ENCODE measurements around the gene CXCR1. TPM values are rescaled to one million over a fixed set of nuclear protein-coding genes. Genes with fewer than 3 reads are reported as not detected.

CXCR1 gene
- total RNA-seq, 1 experiment from 2014 or later = not detected

DNA sequence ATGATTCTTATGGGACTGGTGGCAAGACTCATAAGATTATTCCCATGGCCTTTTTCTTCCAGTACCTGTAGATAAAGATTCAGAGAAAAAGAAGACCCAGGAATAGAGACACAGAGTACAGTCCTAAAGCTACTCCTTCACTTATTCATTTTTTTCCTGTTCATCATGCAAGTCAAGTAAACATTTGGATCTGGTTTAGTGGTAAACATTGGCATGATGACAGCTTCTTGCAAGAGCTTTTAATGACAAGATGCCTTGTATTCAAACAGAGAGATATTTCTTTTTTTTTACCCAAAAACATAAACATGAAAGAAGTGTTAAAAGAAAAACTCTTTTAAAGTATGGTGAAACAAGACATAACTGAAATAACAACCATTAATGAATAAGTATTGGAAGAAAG is 20.7 kb downstream of the CXCR1 start:
- TF ChIP-seq, protein P1, sequence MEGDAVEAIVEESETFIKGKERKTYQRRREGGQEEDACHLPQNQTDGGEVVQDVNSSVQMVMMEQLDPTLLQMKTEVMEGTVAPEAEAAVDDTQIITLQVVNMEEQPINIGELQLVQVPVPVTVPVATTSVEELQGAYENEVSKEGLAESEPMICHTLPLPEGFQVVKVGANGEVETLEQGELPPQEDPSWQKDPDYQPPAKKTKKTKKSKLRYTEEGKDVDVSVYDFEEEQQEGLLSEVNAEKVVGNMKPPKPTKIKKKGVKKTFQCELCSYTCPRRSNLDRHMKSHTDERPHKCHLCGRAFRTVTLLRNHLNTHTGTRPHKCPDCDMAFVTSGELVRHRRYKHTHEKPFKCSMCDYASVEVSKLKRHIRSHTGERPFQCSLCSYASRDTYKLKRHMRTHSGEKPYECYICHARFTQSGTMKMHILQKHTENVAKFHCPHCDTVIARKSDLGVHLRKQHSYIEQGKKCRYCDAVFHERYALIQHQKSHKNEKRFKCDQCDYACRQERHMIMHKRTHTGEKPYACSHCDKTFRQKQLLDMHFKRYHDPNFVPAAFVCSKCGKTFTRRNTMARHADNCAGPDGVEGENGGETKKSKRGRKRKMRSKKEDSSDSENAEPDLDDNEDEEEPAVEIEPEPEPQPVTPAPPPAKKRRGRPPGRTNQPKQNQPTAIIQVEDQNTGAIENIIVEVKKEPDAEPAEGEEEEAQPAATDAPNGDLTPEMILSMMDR (conservative IDR thresholded peaks at IDR 0.05; ENCODE audit: low read depth, low read length) = no peak
- TF ChIP-seq EZH2 (IDR thresholded peaks at IDR 0.05; ENCODE audit: borderline replicate concordance, low read depth, low read length, poor library complexity, severe bottlenecking) = no peak
- H3K9me3 ChIP-seq (ENCODE audit: low read depth, low read length, poor library complexity, severe bottlenecking) = no peaks in the 10 kb centered on the region
- H3K27ac ChIP-seq (ENCODE audit: low read depth, low read length, poor library complexity, severe bottlenecking) = no peak overlapping the region
- H3K36me3 ChIP-seq (ENCODE audit: insufficient read depth, low read length, poor library complexity, severe bottlenecking) = no peaks in the 10 kb centered on the region
- BruUV-seq (replicated peaks) = no TSS peak
- CTCF ChIA-PET = interaction anchor here (0.6 kb wide), 1 partner anchor 1111 kb away, joined by 4 read pairs; no protein-coding TSS in a partner anchor
- no peak overlapping the region for H3K4me3 ChIP-seq (ENCODE audit: low read depth, low read length, poor library complexity, severe bottlenecking)
- POLR2A ChIA-PET (ENCODE audit: low non-redundant PET) = no interaction called here
- intact Hi-C loops (cut with micrococcal nuclease; ENCODE audit: unreplicated experiment) = no loop called here
- no peaks in the 10 kb centered on the region for H3K4me1 ChIP-seq (ENCODE audit: insufficient read depth, low read length, poor library complexity, severe bottlenecking)
- no peak for DNase-seq (ENCODE audit: low spot score)
- peaks cover 14% of the 10 kb centered on the region for H3K27me3 ChIP-seq (replicated peaks; ENCODE audit: insufficient read depth, low read depth, low read length, poor library complexity)

DNA sequence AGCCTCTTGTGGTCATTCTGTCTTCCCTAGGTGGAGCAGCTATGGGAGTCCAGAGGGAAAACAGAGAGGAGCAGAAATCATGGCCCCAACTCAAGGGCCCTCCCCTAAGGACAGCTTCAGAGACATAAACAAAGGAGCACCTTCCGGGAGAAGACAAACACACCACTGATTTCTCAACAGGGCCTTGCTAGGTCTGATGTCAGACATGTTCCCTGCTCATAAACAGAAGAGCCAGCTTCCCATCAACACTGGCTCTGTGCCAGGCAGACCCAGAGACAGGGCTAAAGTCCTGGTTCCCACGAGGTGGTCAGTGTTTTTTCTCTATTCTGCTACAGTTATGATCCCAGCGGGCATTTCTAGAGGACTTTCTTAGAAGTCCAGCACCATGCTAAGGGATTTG is 21.6 kb downstream of the CXCR1 start:
- Histone ChIP-seq H3K9me3 (ENCODE audit: low read depth, low read length, poor library complexity, severe bottlenecking) (no peaks in the 10 kb centered on the region), H3K36me3 (ENCODE audit: insufficient read depth, low read length, poor library complexity, severe bottlenecking) (no peaks in the 10 kb centered on the region), H3K4me3 (ENCODE audit: low read depth, low read length, poor library complexity, severe bottlenecking) (no peak overlapping the region), H3K4me1 (ENCODE audit: insufficient read depth, low read length, poor library complexity, severe bottlenecking) (no peaks in the 10 kb centered on the region), H3K27ac (ENCODE audit: low read depth, low read length, poor library complexity, severe bottlenecking) (no peak overlapping the region), H3K27me3 (replicated peaks; ENCODE audit: insufficient read depth, low read depth, low read length, poor library complexity) (peaks cover 19% of the 10 kb centered on the region)
- TF ChIP-seq, protein P1 (conservative IDR thresholded peaks at IDR 0.05; ENCODE audit: low read depth, low read length) = no peak
- TF ChIP-seq EZH2 (IDR thresholded peaks at IDR 0.05; ENCODE audit: borderline replicate concordance, low read depth, low read length, poor library complexity, severe bottlenecking) = no peak
- POLR2A ChIA-PET (ENCODE audit: low non-redundant PET) = no interaction called here
- DNase-seq (ENCODE audit: low spot score) = no peak
- intact Hi-C loops (cut with micrococcal nuclease; ENCODE audit: unreplicated experiment) = no loop called here
- CTCF ChIA-PET = interaction anchor here (0.5 kb wide), 1 partner anchor 15 kb away, joined by 3 read pairs; no protein-coding TSS in a partner anchor
- no TSS peak for BruUV-seq (replicated peaks)

DNA sequence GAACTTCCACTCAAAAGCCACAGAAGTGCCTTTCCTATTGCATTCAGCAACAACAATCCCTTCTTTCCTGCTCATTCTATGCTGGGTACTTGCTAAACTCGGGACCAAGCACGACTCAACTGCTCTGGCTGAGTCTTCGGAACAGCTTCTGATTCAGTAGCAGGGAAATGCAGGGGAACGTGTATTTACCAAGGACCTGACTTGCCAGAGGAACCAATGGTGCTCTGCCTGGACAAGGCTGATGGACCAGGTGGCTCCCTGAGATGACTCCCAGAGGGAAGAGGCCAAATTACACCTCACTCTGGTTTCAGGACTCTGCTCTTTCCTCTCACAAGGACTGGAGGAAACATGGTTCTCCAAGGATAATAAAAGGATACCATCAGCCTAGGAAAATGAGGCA is 28.7 kb downstream of the CXCR1 start:
- Histone ChIP-seq H3K36me3 (ENCODE audit: insufficient read depth, low read length, poor library complexity, severe bottlenecking) (no peaks in the 10 kb centered on the region), H3K9me3 (ENCODE audit: low read depth, low read length, poor library complexity, severe bottlenecking) (no peaks in the 10 kb centered on the region), H3K4me3 (ENCODE audit: low read depth, low read length, poor library complexity, severe bottlenecking) (no peak overlapping the region), H3K4me1 (ENCODE audit: insufficient read depth, low read length, poor library complexity, severe bottlenecking) (no peaks in the 10 kb centered on the region), H3K27me3 (replicated peaks; ENCODE audit: insufficient read depth, low read depth, low read length, poor library complexity) (peaks cover 43% of the 10 kb centered on the region), H3K27ac (ENCODE audit: low read depth, low read length, poor library complexity, severe bottlenecking) (no peak overlapping the region)
- ChIA-PET CTCF (no interaction called here), POLR2A (ENCODE audit: low non-redundant PET) (no interaction called here)
- intact Hi-C loops (cut with micrococcal nuclease; ENCODE audit: unreplicated experiment) = no loop called here
- no peak for DNase-seq (ENCODE audit: low spot score)
- BruUV-seq (replicated peaks) = no TSS peak
- TF ChIP-seq, protein P1 (conservative IDR thresholded peaks at IDR 0.05; ENCODE audit: low read depth, low read length) = no peak
- TF ChIP-seq EZH2 (IDR thresholded peaks at IDR 0.05; ENCODE audit: borderline replicate concordance, low read depth, low read length, poor library complexity, severe bottlenecking) = no peak
